Natural killer cell (primary cell): Measurements from ENCODE around the gene FHOD3. TPM values are rescaled to one million over a fixed set of nuclear protein-coding genes. Genes with fewer than 3 reads are reported as not detected.
"Not testable (repeated sequence)": the region's sequence is repeated elsewhere in the genome, so short reads cannot be mapped to it uniquely, and the experiment has no call there.

Experiments used
- ATAC-seq, 3 donors: fragments of 150-1000 bp in 2 of 3; fragments of 200-7000 bp in 1 of 3; cut with Tn5 transposase; 1 replicate in 1 of 3; 2 replicates in 2 of 3; pipeline ENCODE4 v1.10.0; 2021; ENCODE audit warnings: mild to moderate bottlenecking in 2 of 3, moderate library complexity in 2 of 3
- DNase-seq, 2 donors: peaks; one replicate each; pipeline versions ENCODE4 v3.0.0 to v3.0.0-alpha.2; 2013 to 2021; ENCODE audit warnings: mixed read lengths in 1 of 2
- H3K27ac ChIP-seq: one replicate; pipeline ENCODE4 v1.5.1; 2013; ENCODE audit warnings: mild to moderate bottlenecking, low read length
- H3K27me3 ChIP-seq: one replicate; pipeline ENCODE4 v1.6.1; 2013; ENCODE audit warnings: low read length; ENCODE audit not compliant: control insufficient read depth, insufficient read depth
- H3K36me3 ChIP-seq: one replicate; pipeline ENCODE4 v1.6.1; 2013; ENCODE audit warnings: low read length; ENCODE audit not compliant: control insufficient read depth, insufficient read depth
- H3K4me1 ChIP-seq: one replicate; pipeline ENCODE4 v1.6.1; 2013; ENCODE audit warnings: low read length; ENCODE audit not compliant: control insufficient read depth, insufficient read depth
- H3K4me3 ChIP-seq: one replicate; pipeline ENCODE4 v1.5.1; 2013; ENCODE audit warnings: low read length
- H3K9me3 ChIP-seq: one replicate; pipeline ENCODE4 v1.6.1; 2013; ENCODE audit warnings: low read length; ENCODE audit not compliant: control insufficient read depth, insufficient read depth
- H3K27ac Mint-ChIP-seq, 2 donors: one replicate each; pipeline ENCODE4 v1.8.0; 2022; ENCODE audit warnings: mild to moderate bottlenecking in 2 of 2, mixed read lengths in 2 of 2, moderate library complexity in 1 of 2
- H3K27me3 Mint-ChIP-seq, 2 donors: one replicate each; pipeline ENCODE4 v1.8.0; 2022; ENCODE audit warnings: low read depth in 2 of 2, mixed read lengths in 2 of 2
- H3K36me3 Mint-ChIP-seq: one replicate; pipeline ENCODE4 v1.8.0; 2022; ENCODE audit warnings: mixed read lengths
- H3K4me1 Mint-ChIP-seq, 2 donors: one replicate each; pipeline ENCODE4 v1.8.0; 2022; ENCODE audit warnings: mixed read lengths in 2 of 2
- H3K4me3 Mint-ChIP-seq: one replicate; pipeline ENCODE4 v1.8.0; 2022; ENCODE audit warnings: mild to moderate bottlenecking, moderate library complexity, mixed read lengths
- H3K9me3 Mint-ChIP-seq, 2 donors: one replicate each; pipeline ENCODE4 v1.8.0; 2022; ENCODE audit warnings: mixed read lengths in 2 of 2
- CTCF ChIP-seq: fragments of 200-600 bp; IDR thresholded peaks from one replicate; pipeline ENCODE4 v1.8.0; 2022; ENCODE audit warnings: antibody characterized with exemption
- WGBS: methylation state at CpG from one replicate; pipeline ENCODE4 v1.1.7; 2013; ENCODE audit warnings: missing lambda C conversion rate; ENCODE audit not compliant: insufficient coverage; 5-methylcytosine and 5-hydroxymethylcytosine counted together
- intact Hi-C: fragments of 100-400 bp; cut with micrococcal nuclease; formaldehyde crosslinking; loops from one replicate; pipeline ENCODE4 v1.14.2; 2022
- total RNA-seq, 4 donors: library from RNA; stranded (reverse); fragments of 120-200 nt in 1 of 4; gene quantifications; one replicate each; pipeline versions ENCODE4 v1.2.3 to v1.2.4, GENCODE V29; 2013 to 2022

The FHOD3 gene
- total RNA-seq, 3 donors from 2014 or later (not counting 1 experiment from before 2014, with no cell fraction given): not detected

GRCh38 chr18:36352384-36352783, 54.9 kb downstream of the FHOD3 start:
- Histone ChIP-seq H3K9me3 (no peaks in the 10 kb centered on the region), H3K27me3 (no peaks in the 10 kb centered on the region), H3K36me3 (no peaks in the 10 kb centered on the region), H3K4me3 (no peak overlapping the region), H3K27ac (no peak overlapping the region), H3K4me1 (no peaks in the 10 kb centered on the region)
- 76% methylated on average over 3 of the region's 3 CpGs for WGBS
- Mint-ChIP-seq H3K27me3 (peaks cover 13 to 28% of the 10 kb centered on the region in 2 donors), H3K4me1 (no peaks in the 10 kb centered on the region), H3K27ac (no peak overlapping the region), H3K36me3 (no peaks in the 10 kb centered on the region), H3K9me3 (no peaks in the 10 kb centered on the region), H3K4me3 (no peak overlapping the region)
- TF ChIP-seq CTCF: no peak
- DNase-seq (no peak), ATAC-seq (no peak)
- intact Hi-C loops: no loop called here

- ATAC-seq (no peak), DNase-seq (no peak)
- Mint-ChIP-seq H3K27ac (no peak overlapping the region), H3K9me3 (no peaks in the 10 kb centered on the region), H3K27me3 (peaks cover 16 to 21% of the 10 kb centered on the region in 2 donors), H3K4me3 (no peak overlapping the region), H3K4me1 (no peaks in the 10 kb centered on the region), H3K36me3 (no peaks in the 10 kb centered on the region)
- H3K9me3 ChIP-seq: no peaks in the 10 kb centered on the region
- no peaks in the 10 kb centered on the region for H3K27me3 ChIP-seq
- intact Hi-C loops: no loop called here
- WGBS: 87% methylated on average over 5 of the region's 5 CpGs
- H3K4me1 ChIP-seq: no peaks in the 10 kb centered on the region
- H3K4me3 ChIP-seq: no peak overlapping the region
- H3K36me3 ChIP-seq: no peaks in the 10 kb centered on the region
- TF ChIP-seq CTCF: no peak
- no peak overlapping the region for H3K27ac ChIP-seq
Observed at GRCh38 chr18:36354989-36355388, 57.5 kb downstream of the FHOD3 start.

GRCh38 chr18:36355511-36355910, 58.0 kb downstream of the FHOD3 start:
- Mint-ChIP-seq H3K9me3 (no peaks in the 10 kb centered on the region), H3K27ac (no peak overlapping the region), H3K4me1 (no peaks in the 10 kb centered on the region), H3K36me3 (no peaks in the 10 kb centered on the region), H3K4me3 (no peak overlapping the region), H3K27me3 (peaks cover 12 to 22% of the 10 kb centered on the region in 2 donors)
- Histone ChIP-seq H3K4me1 (no peaks in the 10 kb centered on the region), H3K27ac (no peak overlapping the region), H3K27me3 (no peaks in the 10 kb centered on the region), H3K36me3 (no peaks in the 10 kb centered on the region), H3K4me3 (no peak overlapping the region), H3K9me3 (no peaks in the 10 kb centered on the region)
- ATAC-seq (no peak), DNase-seq (no peak)
- no peak for TF ChIP-seq CTCF
- 93% methylated on average over 4 of the region's 7 CpGs for WGBS
- intact Hi-C loops: no loop called here

GRCh38 chr18:36356741-36357140, 59.2 kb downstream of the FHOD3 start:
- intact Hi-C loops, H3K4me1 ChIP-seq, H3K4me3 Mint-ChIP-seq, H3K4me1 Mint-ChIP-seq, H3K36me3 ChIP-seq, H3K27ac Mint-ChIP-seq, ATAC-seq, H3K27ac ChIP-seq, DNase-seq, H3K9me3 Mint-ChIP-seq, H3K27me3 ChIP-seq, H3K36me3 Mint-ChIP-seq, H3K4me3 ChIP-seq, H3K9me3 ChIP-seq: not testable (repeated sequence)
- H3K27me3 Mint-ChIP-seq: peaks cover 7 to 14% of the 10 kb centered on the region in 2 donors
- WGBS: 86% methylated on average over 5 of the region's 6 CpGs
